ENCODE results near the gene OMD. TPM values are rescaled to one million over a fixed set of nuclear protein-coding genes. Genes with fewer than 3 reads are reported as not detected.

Gene OMD
- polyA plus RNA-seq, 1 of the 3 experiments (the other 2 are of a cell fraction), result not detected

DNA sequence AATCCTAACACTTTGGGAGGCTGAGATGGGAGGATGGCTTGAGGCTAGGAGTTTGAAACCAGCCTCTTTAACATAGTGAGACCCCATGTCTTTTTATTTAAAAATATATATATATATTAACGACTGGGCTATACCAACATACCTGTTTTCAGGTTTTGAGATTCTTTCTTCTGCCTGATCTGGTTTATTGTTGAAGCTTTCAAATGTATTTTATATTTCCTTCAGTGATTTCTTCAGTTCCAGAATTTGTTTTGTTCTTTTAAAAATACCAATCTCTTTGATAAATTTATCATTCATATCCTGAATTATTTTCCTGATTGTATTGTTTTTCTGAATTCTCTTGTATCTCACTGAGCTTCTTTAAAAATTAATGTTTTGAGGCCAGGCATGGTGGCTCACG lies 51.1 kb downstream of the OMD start:
- Histone ChIP-seq H3K36me3 (replicated peaks in 1 of 2; ENCODE audit: control insufficient read depth in 1 of 2, insufficient read depth in 2 of 2, low read length in 1 of 2) (peaks cover 0 to 4% of the 10 kb centered on the region in 2 experiments), H3K9me2 (0 out of 2 replicates have a peak, but pooled peaks cover 3% of the 10 kb centered on the region), H2AFZ (ENCODE audit: low read depth) (no peak overlapping the region), H3K27me3 (ENCODE audit: insufficient read depth) (no peaks in the 10 kb centered on the region), H3F3A (replicated peaks; ENCODE audit: insufficient read depth) (no peaks in the 10 kb centered on the region), H3K9ac (no peak overlapping the region), H4K20me1 (ENCODE audit: insufficient read depth) (no peaks in the 10 kb centered on the region), H3K4me1 (ENCODE audit: control insufficient read depth in 1 of 2, insufficient read depth in 2 of 2, low read depth in 1 of 2, low read length in 1 of 2) (no peaks in the 10 kb centered on the region), H3K27ac (ENCODE audit: low read depth in 2 of 2, low read length in 1 of 2) (no peak overlapping the region), H3K9me3 (peaks cover 18% of the 10 kb centered on the region), H3K4me2 (no peak overlapping the region), H3K79me2 (ENCODE audit: insufficient read depth) (no peaks in the 10 kb centered on the region), H3K4me3 (ENCODE audit: low read depth in 2 of 2, low read length in 1 of 2) (no peak overlapping the region)
- TF ChIP-seq TCF12 (IDR thresholded peaks at IDR 0.05) (no peak), FOSL2 (IDR thresholded peaks at IDR 0.05; ENCODE audit: borderline replicate concordance, low read depth) (no peak), GATA2 (CRISPR knock-in tag; IDR thresholded peaks at IDR 0.05) (no peak), RAD21 (IDR thresholded peaks at IDR 0.05; ENCODE audit: low read length) (no peak), RXRA (IDR thresholded peaks at IDR 0.05; ENCODE audit: borderline replicate concordance, low read depth) (no peak), POLR2AphosphoS5 (IDR thresholded peaks at IDR 0.05; ENCODE audit: low read depth, low read length) (no peak), TEAD4 (IDR thresholded peaks at IDR 0.05; ENCODE audit: borderline replicate concordance, insufficient read depth) (no peak), SMC3 (IDR thresholded peaks at IDR 0.05; ENCODE audit: low read depth, low read length) (no peak), EP300 (IDR thresholded peaks at IDR 0.05; ENCODE audit: borderline replicate concordance in 1 of 2, low read depth in 1 of 2, low read length in 1 of 2) (no peak), EZH2phosphoT487 (IDR thresholded peaks at IDR 0.05; ENCODE audit: borderline replicate concordance, low read depth) (no peak), NFIC (IDR thresholded peaks at IDR 0.05; ENCODE audit: borderline replicate concordance) (no peak), YY1 (IDR thresholded peaks at IDR 0.05; ENCODE audit: low read depth) (no peak), NRF1 (IDR thresholded peaks at IDR 0.05; ENCODE audit: low read depth, low read length) (no peak)
- TF ChIP-seq, protein P1, sequence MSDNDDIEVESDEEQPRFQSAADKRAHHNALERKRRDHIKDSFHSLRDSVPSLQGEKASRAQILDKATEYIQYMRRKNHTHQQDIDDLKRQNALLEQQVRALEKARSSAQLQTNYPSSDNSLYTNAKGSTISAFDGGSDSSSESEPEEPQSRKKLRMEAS (IDR thresholded peaks at IDR 0.05; ENCODE audit: low read depth), result no peak
- TF ChIP-seq, protein P2, sequence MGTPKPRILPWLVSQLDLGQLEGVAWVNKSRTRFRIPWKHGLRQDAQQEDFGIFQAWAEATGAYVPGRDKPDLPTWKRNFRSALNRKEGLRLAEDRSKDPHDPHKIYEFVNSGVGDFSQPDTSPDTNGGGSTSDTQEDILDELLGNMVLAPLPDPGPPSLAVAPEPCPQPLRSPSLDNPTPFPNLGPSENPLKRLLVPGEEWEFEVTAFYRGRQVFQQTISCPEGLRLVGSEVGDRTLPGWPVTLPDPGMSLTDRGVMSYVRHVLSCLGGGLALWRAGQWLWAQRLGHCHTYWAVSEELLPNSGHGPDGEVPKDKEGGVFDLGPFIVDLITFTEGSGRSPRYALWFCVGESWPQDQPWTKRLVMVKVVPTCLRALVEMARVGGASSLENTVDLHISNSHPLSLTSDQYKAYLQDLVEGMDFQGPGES (IDR thresholded peaks at IDR 0.05; ENCODE audit: low read depth, low read length), result no peak
- TF ChIP-seq, protein P3, sequence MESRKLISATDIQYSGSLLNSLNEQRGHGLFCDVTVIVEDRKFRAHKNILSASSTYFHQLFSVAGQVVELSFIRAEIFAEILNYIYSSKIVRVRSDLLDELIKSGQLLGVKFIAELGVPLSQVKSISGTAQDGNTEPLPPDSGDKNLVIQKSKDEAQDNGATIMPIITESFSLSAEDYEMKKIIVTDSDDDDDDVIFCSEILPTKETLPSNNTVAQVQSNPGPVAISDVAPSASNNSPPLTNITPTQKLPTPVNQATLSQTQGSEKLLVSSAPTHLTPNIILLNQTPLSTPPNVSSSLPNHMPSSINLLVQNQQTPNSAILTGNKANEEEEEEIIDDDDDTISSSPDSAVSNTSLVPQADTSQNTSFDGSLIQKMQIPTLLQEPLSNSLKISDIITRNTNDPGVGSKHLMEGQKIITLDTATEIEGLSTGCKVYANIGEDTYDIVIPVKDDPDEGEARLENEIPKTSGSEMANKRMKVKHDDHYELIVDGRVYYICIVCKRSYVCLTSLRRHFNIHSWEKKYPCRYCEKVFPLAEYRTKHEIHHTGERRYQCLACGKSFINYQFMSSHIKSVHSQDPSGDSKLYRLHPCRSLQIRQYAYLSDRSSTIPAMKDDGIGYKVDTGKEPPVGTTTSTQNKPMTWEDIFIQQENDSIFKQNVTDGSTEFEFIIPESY (IDR thresholded peaks at IDR 0.05; ENCODE audit: borderline replicate concordance, low read depth), result no peak
- POLR2A ChIA-PET, result no interaction called here
- CTCF ChIA-PET, result no interaction called here
- DNase-seq, result no peak
- 91% methylated on average over 2 of the region's 2 CpGs for WGBS (ENCODE audit: low lambda C conversion rate)

All from SK-N-SH (cell line).